Measurements from ENCODE around the gene PLEKHA5. TPM values are rescaled to one million over a fixed set of nuclear protein-coding genes. Genes with fewer than 3 reads are reported as not detected.

The PLEKHA5 gene
- total RNA-seq, 2 donors from 2014 or later, result 24.4 to 41.7 TPM

- H3K4me1 ChIP-seq (replicated peaks), result no peaks in the 10 kb centered on the region
- H3K36me3 ChIP-seq, result no peaks in the 10 kb centered on the region
- H3K9me3 ChIP-seq, result no peaks in the 10 kb centered on the region
- no peaks in the 10 kb centered on the region for H3K27me3 ChIP-seq (replicated peaks; ENCODE audit: insufficient read depth)
- no peak for DNase-seq (ENCODE audit: low spot score)
- WGBS, result 70% methylated on average over 2 of the region's 2 CpGs
- intact Hi-C loops (cut with DNase I), result no loop called here
- no peak for TF ChIP-seq CTCF (IDR thresholded peaks at IDR 0.05)
- no peak for TF ChIP-seq POLR2A (IDR thresholded peaks at IDR 0.05)
- no peak for TF ChIP-seq POLR2AphosphoS5 (IDR thresholded peaks at IDR 0.05)
- H3K4me3 ChIP-seq, result no peak overlapping the region
- no peak overlapping the region for H3K27ac ChIP-seq
Observed at GRCh38 chr12:19144985-19145384, 15.5 kb downstream of the PLEKHA5 start.

- TF ChIP-seq CTCF (IDR thresholded peaks at IDR 0.05) (no peak), POLR2A (IDR thresholded peaks at IDR 0.05) (no peak), POLR2AphosphoS5 (IDR thresholded peaks at IDR 0.05) (no peak)
- no peak for DNase-seq (ENCODE audit: low spot score)
Observed at GRCh38 chr12:19148860-19149259, 19.3 kb downstream of the PLEKHA5 start.

GRCh38 chr12:19150273-19150900, 20.9 kb downstream of the PLEKHA5 start:
- TF ChIP-seq POLR2AphosphoS5 (IDR thresholded peaks at IDR 0.05) (no peak), CTCF (IDR thresholded peaks at IDR 0.05) (no peak), POLR2A (IDR thresholded peaks at IDR 0.05) (no peak)
- Histone ChIP-seq H3K9me3 (no peaks in the 10 kb centered on the region), H3K4me1 (replicated peaks) (no peaks in the 10 kb centered on the region), H3K27ac (no peak overlapping the region), H3K36me3 (no peaks in the 10 kb centered on the region), H3K4me3 (no peak overlapping the region), H3K27me3 (replicated peaks; ENCODE audit: insufficient read depth) (no peaks in the 10 kb centered on the region)
- 77% methylated on average over 2 of the region's 2 CpGs for WGBS
- DNase-seq (ENCODE audit: low spot score), result no peak
- intact Hi-C loops (cut with DNase I), result no loop called here

More at GRCh38 chr12:19148860-19149259, 19.3 kb downstream of the PLEKHA5 start:
- H3K36me3 ChIP-seq, result no peaks in the 10 kb centered on the region
- no peak overlapping the region for H3K27ac ChIP-seq
- intact Hi-C loops (cut with DNase I), result no loop called here
- no peaks in the 10 kb centered on the region for H3K27me3 ChIP-seq (replicated peaks; ENCODE audit: insufficient read depth)
- H3K4me3 ChIP-seq, result no peak overlapping the region
- H3K9me3 ChIP-seq, result no peaks in the 10 kb centered on the region
- no peaks in the 10 kb centered on the region for H3K4me1 ChIP-seq (replicated peaks)

GRCh38 chr12:19151298-19151697, 21.8 kb downstream of the PLEKHA5 start:
- no peaks in the 10 kb centered on the region for H3K27me3 ChIP-seq (replicated peaks; ENCODE audit: insufficient read depth)
- no peaks in the 10 kb centered on the region for H3K9me3 ChIP-seq
- intact Hi-C loops (cut with DNase I), result no loop called here
- no peaks in the 10 kb centered on the region for H3K36me3 ChIP-seq
- TF ChIP-seq POLR2A (IDR thresholded peaks at IDR 0.05), result no peak
- no peak for TF ChIP-seq CTCF (IDR thresholded peaks at IDR 0.05)
- no peak for TF ChIP-seq POLR2AphosphoS5 (IDR thresholded peaks at IDR 0.05)
- no peak overlapping the region for H3K27ac ChIP-seq
- H3K4me3 ChIP-seq, result no peak overlapping the region
- DNase-seq (ENCODE audit: low spot score), result no peak
- H3K4me1 ChIP-seq (replicated peaks), result no peaks in the 10 kb centered on the region
- 96% methylated on average over 1 of the region's 1 CpG for WGBS

GRCh38 chr12:19153396-19153795, 23.9 kb downstream of the PLEKHA5 start:
- Histone ChIP-seq H3K4me1 (replicated peaks) (no peaks in the 10 kb centered on the region), H3K27me3 (replicated peaks; ENCODE audit: insufficient read depth) (no peaks in the 10 kb centered on the region), H3K4me3 (no peak overlapping the region), H3K27ac (no peak overlapping the region), H3K36me3 (no peaks in the 10 kb centered on the region), H3K9me3 (no peaks in the 10 kb centered on the region)
- no peak for DNase-seq (ENCODE audit: low spot score)
- intact Hi-C loops (cut with DNase I), result no loop called here
- WGBS, result 48% methylated on average over 2 of the region's 2 CpGs
- TF ChIP-seq POLR2A (IDR thresholded peaks at IDR 0.05) (no peak), POLR2AphosphoS5 (IDR thresholded peaks at IDR 0.05) (no peak), CTCF (IDR thresholded peaks at IDR 0.05) (no peak)
